Thoracic aorta (tissue), 2 donors: ENCODE data around the gene SORBS2. TPM values are rescaled to one million over a fixed set of nuclear protein-coding genes. Genes with fewer than 3 reads are reported as not detected.

Experiments
- ATAC-seq: fragments of 150-250 bp; one replicate; pipeline ENCODE4 v1.8.0; 2017; ENCODE audit warnings: low read depth; ENCODE audit not compliant: insufficient number of reproducible peaks, low FRiP score
- DNase-seq: peaks from one replicate; pipeline ENCODE4 v3.0.0-alpha.2; 2020; ENCODE audit warnings: low spot score
- H3K27ac ChIP-seq, 2 donors: fragments of 200-600 bp; sonication (generic); 1 replicate in 1 of 2; 2 replicates in 1 of 2; pipeline ENCODE4 v1.5.1; 2016; ENCODE audit warnings: mild to moderate bottlenecking in 2 of 2, moderate library complexity in 2 of 2
- H3K27me3 ChIP-seq: fragments of 200-600 bp; sonication (generic); replicated peaks from 2 replicates; pipeline ENCODE4 v1.6.0; 2016; ENCODE audit warnings: mild to moderate bottlenecking; ENCODE audit not compliant: insufficient read depth
- H3K36me3 ChIP-seq: fragments of 200-600 bp; sonication (generic); one replicate; pipeline ENCODE4 v1.5.1; 2016
- H3K4me1 ChIP-seq, 2 donors: fragments of 200-600 bp; sonication (generic); 1 replicate in 1 of 2; 2 replicates in 1 of 2; pipeline versions ENCODE4 v1.5.1 to v1.6.0; 2016; ENCODE audit warnings: low read depth in 2 of 2, mild to moderate bottlenecking in 1 of 2; ENCODE audit not compliant: control insufficient read depth in 1 of 2
- H3K4me3 ChIP-seq: fragments of 200-600 bp; sonication (generic); 2 replicates; pipeline ENCODE4 v1.5.1; 2016; ENCODE audit warnings: mild to moderate bottlenecking
- H3K9me3 ChIP-seq: fragments of 200-600 bp; sonication (generic); 2 replicates; pipeline ENCODE4 v1.5.1; 2016
- total RNA-seq, 2 donors: library from RNA; depleted of rRNA; stranded (reverse); fragments of >200 nt; gene quantifications; one replicate each; pipeline versions ENCODE4 v1.1.0 to v1.2.3, GENCODE V29; 2016
- TF ChIP-seq, protein P1 (sequence below): fragments of 200-600 bp; sonication (generic); IDR thresholded peaks from one replicate; pipeline ENCODE4 v1.5.1; 2019; ENCODE audit warnings: antibody characterized with exemption

SORBS2 gene
- total RNA-seq, 2 donors from 2014 or later, result 268 to 443 TPM

GRCh38 chr4:185554365-185555126, 257.4 kb downstream of the SORBS2 start:
- Histone ChIP-seq H3K27ac (peak overlapping the region; percentile 73 to 80), H3K9me3 (no peaks in the 10 kb centered on the region), H3K27me3 (no peaks in the 10 kb centered on the region), H3K36me3 (no peaks in the 10 kb centered on the region), H3K4me3 (no peak overlapping the region), H3K4me1 (peaks cover 15 to 30% of the 10 kb centered on the region in 2 donors)
- DNase-seq (no peak), ATAC-seq (peak; percentile 43)
- TF ChIP-seq, protein P1, sequence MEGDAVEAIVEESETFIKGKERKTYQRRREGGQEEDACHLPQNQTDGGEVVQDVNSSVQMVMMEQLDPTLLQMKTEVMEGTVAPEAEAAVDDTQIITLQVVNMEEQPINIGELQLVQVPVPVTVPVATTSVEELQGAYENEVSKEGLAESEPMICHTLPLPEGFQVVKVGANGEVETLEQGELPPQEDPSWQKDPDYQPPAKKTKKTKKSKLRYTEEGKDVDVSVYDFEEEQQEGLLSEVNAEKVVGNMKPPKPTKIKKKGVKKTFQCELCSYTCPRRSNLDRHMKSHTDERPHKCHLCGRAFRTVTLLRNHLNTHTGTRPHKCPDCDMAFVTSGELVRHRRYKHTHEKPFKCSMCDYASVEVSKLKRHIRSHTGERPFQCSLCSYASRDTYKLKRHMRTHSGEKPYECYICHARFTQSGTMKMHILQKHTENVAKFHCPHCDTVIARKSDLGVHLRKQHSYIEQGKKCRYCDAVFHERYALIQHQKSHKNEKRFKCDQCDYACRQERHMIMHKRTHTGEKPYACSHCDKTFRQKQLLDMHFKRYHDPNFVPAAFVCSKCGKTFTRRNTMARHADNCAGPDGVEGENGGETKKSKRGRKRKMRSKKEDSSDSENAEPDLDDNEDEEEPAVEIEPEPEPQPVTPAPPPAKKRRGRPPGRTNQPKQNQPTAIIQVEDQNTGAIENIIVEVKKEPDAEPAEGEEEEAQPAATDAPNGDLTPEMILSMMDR, result no peak

- Histone ChIP-seq H3K36me3 (no peaks in the 10 kb centered on the region), H3K9me3 (no peaks in the 10 kb centered on the region), H3K27ac (peak overlapping the region in 1 of 2 donors; percentile 1), H3K4me3 (no peak overlapping the region), H3K4me1 (peaks cover 12 to 43% of the 10 kb centered on the region in 2 donors), H3K27me3 (no peaks in the 10 kb centered on the region)
- TF ChIP-seq, protein P1, result no peak
- no peak for ATAC-seq
- no peak for DNase-seq
Measured at GRCh38 chr4:185552254-185552653, 259.7 kb downstream of the SORBS2 start.

DNA sequence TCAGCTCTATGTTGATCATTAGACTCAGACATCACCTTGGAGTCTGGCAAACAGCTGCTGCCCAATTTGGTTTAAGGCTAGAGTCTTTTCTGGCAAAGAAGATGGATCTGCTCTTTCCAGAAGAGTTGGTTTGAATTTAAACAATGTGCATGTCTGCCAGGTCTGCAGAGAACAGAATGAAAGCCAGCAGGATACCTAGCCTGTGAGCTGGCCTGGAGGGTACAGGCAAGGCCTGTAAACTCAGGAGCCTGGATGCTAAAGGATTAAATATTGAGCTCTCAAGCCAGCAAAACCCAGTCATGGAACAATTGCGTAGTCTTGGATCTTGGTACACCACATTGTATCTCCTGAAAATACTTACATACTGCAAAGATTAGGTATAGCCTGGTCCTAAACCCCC, 261.1 kb downstream of the SORBS2 start:
- ATAC-seq (no peak), DNase-seq (no peak)
- H3K4me3 ChIP-seq, result no peak overlapping the region
- no peaks in the 10 kb centered on the region for H3K36me3 ChIP-seq
- H3K27ac ChIP-seq, result no peak overlapping the region
- H3K27me3 ChIP-seq, result no peaks in the 10 kb centered on the region
- TF ChIP-seq, protein P1, result no peak
- H3K4me1 ChIP-seq, result peaks cover 12 to 55% of the 10 kb centered on the region in 2 donors
- H3K9me3 ChIP-seq, result no peaks in the 10 kb centered on the region

DNA sequence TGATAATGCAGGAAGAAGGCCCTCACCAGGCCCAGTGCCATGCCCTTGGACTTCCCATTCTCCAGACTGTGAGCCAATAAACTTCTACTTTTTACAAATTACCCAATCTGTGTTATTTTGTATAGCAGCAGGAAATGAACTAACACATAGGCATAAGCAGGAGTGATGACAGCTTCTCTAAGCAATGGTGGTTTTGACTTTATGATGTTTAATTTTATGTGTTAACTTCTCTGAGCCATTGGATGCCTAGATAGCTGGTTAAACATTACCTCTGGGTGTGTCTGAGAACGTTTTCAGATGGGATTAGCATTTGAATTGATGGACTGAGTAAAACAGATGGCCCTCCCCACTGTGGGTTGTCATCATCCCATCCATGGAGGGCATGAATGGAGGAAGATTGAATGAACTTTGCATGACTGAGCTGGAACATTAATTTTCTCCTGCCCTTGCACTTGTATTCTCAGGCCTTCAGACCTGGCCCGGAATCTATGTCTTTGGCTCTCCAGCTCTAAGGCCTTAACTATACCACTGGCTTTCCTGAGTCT, 262.8 kb downstream of the SORBS2 start:
- H3K9me3 ChIP-seq, result no peaks in the 10 kb centered on the region
- peaks cover 4 to 44% of the 10 kb centered on the region in 2 donors for H3K4me1 ChIP-seq
- no peaks in the 10 kb centered on the region for H3K27me3 ChIP-seq
- DNase-seq (no peak), ATAC-seq (no peak)
- TF ChIP-seq, protein P1, result no peak
- no peak overlapping the region for H3K4me3 ChIP-seq
- no peaks in the 10 kb centered on the region for H3K36me3 ChIP-seq
- peak overlapping the region; percentile 9 to 18 for H3K27ac ChIP-seq

GRCh38 chr4:185548587-185548986, 263.4 kb downstream of the SORBS2 start:
- no peak for DNase-seq
- Histone ChIP-seq H3K4me3 (no peak overlapping the region), H3K9me3 (no peaks in the 10 kb centered on the region), H3K27me3 (no peaks in the 10 kb centered on the region), H3K4me1 (peaks cover 0 to 38% of the 10 kb centered on the region in 2 donors), H3K36me3 (no peaks in the 10 kb centered on the region), H3K27ac (peak overlapping the region; percentile 9 to 18)
- TF ChIP-seq, protein P1, result no peak
- ATAC-seq, result no peak
